ENCODE measurements around the gene SYDE2.

SYDE2 gene

GRCh38 chr1:85132078-85132720 is 68.6 kb downstream of the SYDE2 start:
- TF ChIP-seq SPI1 (IDR thresholded peaks at IDR 0.05; ENCODE audit: borderline replicate concordance, low read depth) (no peak), REST (IDR thresholded peaks at IDR 0.05; ENCODE audit: insufficient replicate concordance, low read depth) (no peak), GABPA (IDR thresholded peaks at IDR 0.05; ENCODE audit: low read depth) (no peak), POLR2AphosphoS5 (IDR thresholded peaks at IDR 0.05; ENCODE audit: low read depth) (no peak), CTCF (IDR thresholded peaks at IDR 0.05; ENCODE audit: insufficient read depth, low read length) (no peak)

GRCh38 chr1:85128316-85128715 is 72.5 kb downstream of the SYDE2 start:
- TF ChIP-seq POLR2AphosphoS5 (IDR thresholded peaks at IDR 0.05; ENCODE audit: low read depth) (no peak), GABPA (IDR thresholded peaks at IDR 0.05; ENCODE audit: low read depth) (no peak), SPI1 (IDR thresholded peaks at IDR 0.05; ENCODE audit: borderline replicate concordance, low read depth) (no peak), CTCF (IDR thresholded peaks at IDR 0.05; ENCODE audit: insufficient read depth, low read length) (no peak), REST (IDR thresholded peaks at IDR 0.05; ENCODE audit: insufficient replicate concordance, low read depth) (no peak)
- Histone ChIP-seq H3K27ac (replicated peaks) (no peak overlapping the region), H3K4me3 (replicated peaks; ENCODE audit: insufficient read depth, low read length) (no peak overlapping the region), H3K27me3 (ENCODE audit: insufficient read depth, poor library complexity, severe bottlenecking) (no peaks in the 10 kb centered on the region)
- no peak for DNase-seq (ENCODE audit: low read depth in 1 of 2, low spot score in 1 of 2)

More at GRCh38 chr1:85132078-85132720, 68.6 kb downstream of the SYDE2 start:
- DNase-seq (ENCODE audit: low read depth in 1 of 2, low spot score in 1 of 2): no peak
- H3K27ac ChIP-seq (replicated peaks): no peak overlapping the region
- H3K27me3 ChIP-seq (ENCODE audit: insufficient read depth, poor library complexity, severe bottlenecking): no peaks in the 10 kb centered on the region
- H3K4me3 ChIP-seq (replicated peaks; ENCODE audit: insufficient read depth, low read length): no peak overlapping the region

- Histone ChIP-seq H3K4me3 (replicated peaks; ENCODE audit: insufficient read depth, low read length) (no peak overlapping the region), H3K27me3 (ENCODE audit: insufficient read depth, poor library complexity, severe bottlenecking) (no peaks in the 10 kb centered on the region), H3K27ac (replicated peaks) (no peak overlapping the region)
- DNase-seq (ENCODE audit: low read depth in 1 of 2, low spot score in 1 of 2): no peak
- no peak for TF ChIP-seq CTCF (IDR thresholded peaks at IDR 0.05; ENCODE audit: insufficient read depth, low read length)
- no peak for TF ChIP-seq REST (IDR thresholded peaks at IDR 0.05; ENCODE audit: insufficient replicate concordance, low read depth)
- no peak for TF ChIP-seq GABPA (IDR thresholded peaks at IDR 0.05; ENCODE audit: low read depth)
- TF ChIP-seq POLR2AphosphoS5 (IDR thresholded peaks at IDR 0.05; ENCODE audit: low read depth): no peak
- no peak for TF ChIP-seq SPI1 (IDR thresholded peaks at IDR 0.05; ENCODE audit: borderline replicate concordance, low read depth)
Observed at GRCh38 chr1:85125891-85126290, 74.9 kb downstream of the SYDE2 start.

All from HL-60 (cell line).